T-cell (primary cell): Measurements from ENCODE around the gene SCARF1. TPM values are rescaled to one million over a fixed set of nuclear protein-coding genes. Genes with fewer than 3 reads are reported as not detected.

Source experiments
- ATAC-seq, 4 experiments: fragments of 200-7000 bp in 3 of 4; fragments of 150-1000 bp in 1 of 4; cut with Tn5 transposase; replicated peaks in 1 of 4; 1 replicate in 3 of 4; 2 replicates in 1 of 4; pipeline ENCODE4 v1.10.0; 2021; ENCODE audit warnings: moderate library complexity in 3 of 4, mild to moderate bottlenecking in 2 of 4, moderate number of reproducible peaks in 1 of 4
- CTCF ChIA-PET, 2 donors: fragments of 300-600 bp; sonication (Branson Sonifier 250); formaldehyde crosslinking; loops; one replicate each; lab custom pipeline; 2022; ENCODE audit warnings: antibody characterized with exemption in 2 of 2; lab: Charles Lee
- POLR2A ChIA-PET, 2 donors: fragments of 300-600 bp; sonication (Branson Sonifier 250); formaldehyde crosslinking; loops; one replicate each; lab custom pipeline; 2022; ENCODE audit warnings: antibody characterized with exemption in 2 of 2; lab: Charles Lee
- DNase-seq, 35 experiments: peaks; one replicate each; pipeline versions ENCODE4 v3.0.0 to v3.0.0-alpha.2; 2013 to 2023
- H3K27ac ChIP-seq: one replicate; pipeline ENCODE4 v1.5.1; 2013; ENCODE audit warnings: low read length
- H3K27me3 ChIP-seq, 2 experiments: replicated peaks in 1 of 2; 1 replicate in 1 of 2; 2 replicates in 1 of 2; pipeline versions ENCODE4 v1.6.1 to v1.7.0; 2013; ENCODE audit warnings: low read length in 1 of 2, mixed read lengths in 1 of 2; ENCODE audit not compliant: control insufficient read depth in 2 of 2, insufficient read depth in 2 of 2; ENCODE audit errors: extremely low read depth in 1 of 2
- H3K36me3 ChIP-seq, 2 donors: 1 replicate in 1 of 2; 2 replicates in 1 of 2; pipeline versions ENCODE4 v1.6.1 to v1.7.0; 2013; ENCODE audit warnings: low read length in 1 of 2; ENCODE audit not compliant: control insufficient read depth in 2 of 2, insufficient read depth in 1 of 2; ENCODE audit errors: extremely low read depth in 1 of 2
- H3K4me1 ChIP-seq, 2 experiments: 1 replicate in 1 of 2; 2 replicates in 1 of 2; pipeline versions ENCODE4 v1.6.1 to v1.7.0; 2013; ENCODE audit warnings: low read length in 2 of 2, mixed read lengths in 1 of 2; ENCODE audit not compliant: insufficient read depth in 2 of 2, control insufficient read depth in 1 of 2; ENCODE audit errors: extremely low read depth in 1 of 2
- H3K4me3 ChIP-seq, 2 donors: 1 replicate in 1 of 2; 2 replicates in 1 of 2; pipeline versions ENCODE4 v1.5.1 to v1.7.0; 2013; ENCODE audit warnings: mild to moderate bottlenecking in 2 of 2, low read length in 1 of 2, moderate library complexity in 1 of 2; ENCODE audit not compliant: control insufficient read depth in 1 of 2; ENCODE audit errors: extremely low read depth in 1 of 2
- H3K9me3 ChIP-seq: 2 replicates; pipeline ENCODE4 v1.7.0; 2013
- H3K27ac Mint-ChIP-seq, 2 donors: one replicate each; pipeline ENCODE4 v1.8.0; 2020 to 2021; ENCODE audit warnings: mild to moderate bottlenecking in 2 of 2, mixed read lengths in 2 of 2
- H3K27me3 Mint-ChIP-seq, 2 donors: one replicate each; pipeline ENCODE4 v1.8.0; 2021 to 2022; ENCODE audit warnings: mixed read lengths in 2 of 2
- H3K36me3 Mint-ChIP-seq: one replicate; pipeline ENCODE4 v1.8.0; 2021; ENCODE audit warnings: mixed read lengths
- H3K4me1 Mint-ChIP-seq, 3 donors: one replicate each; pipeline ENCODE4 v1.8.0; 2020 to 2022; ENCODE audit warnings: mixed read lengths in 3 of 3, mild to moderate bottlenecking in 1 of 3
- H3K4me3 Mint-ChIP-seq, 3 donors: one replicate each; pipeline ENCODE4 v1.8.0; 2020 to 2022; ENCODE audit warnings: mild to moderate bottlenecking in 3 of 3, mixed read lengths in 3 of 3, moderate library complexity in 3 of 3
- H3K9me3 Mint-ChIP-seq, 3 donors: one replicate each; pipeline ENCODE4 v1.8.0; 2020 to 2022; ENCODE audit warnings: mixed read lengths in 3 of 3
- WGBS: methylation state at CpG from one replicate; pipeline ENCODE4 v1.1.5; 2013; ENCODE audit warnings: missing lambda C conversion rate; ENCODE audit not compliant: insufficient coverage; 5-methylcytosine and 5-hydroxymethylcytosine counted together
- total RNA-seq, 35 experiments: library from RNA in 6 of 35; stranded (reverse) in 6 of 35; fragments of 120-200 nt in 1 of 35; gene quantifications; one replicate each; pipeline versions ENCODE4 v1.2.1 to v1.2.4 and lab custom pipeline; 2013 to 2026

Gene SCARF1
- total RNA-seq, 5 donors from 2014 or later (not counting 1 experiment from before 2014, with no cell fraction given): 0.83 to 2.0 (median 1.5) TPM

- WGBS: 89% methylated on average over 7 of the region's 8 CpGs
- Histone ChIP-seq H3K9me3 (no peaks in the 10 kb centered on the region), H3K4me3 (no peak overlapping the region), H3K4me1 (no peaks in the 10 kb centered on the region), H3K27ac (no peak overlapping the region), H3K27me3 (no peaks in the 10 kb centered on the region), H3K36me3 (peaks cover 0 to 2% of the 10 kb centered on the region in 2 donors)
- ChIA-PET CTCF (interaction anchor here in 1 of 2 donors (0.6 kb wide), 1 partner anchor 285 kb away, joined by 3 read pairs; no protein-coding TSS in a partner anchor), POLR2A (no interaction called here)
- H3K27ac Mint-ChIP-seq: no peak overlapping the region
- H3K9me3 Mint-ChIP-seq: peaks cover 0 to 4% (median 0%) of the 10 kb centered on the region in 3 donors
- no peaks in the 10 kb centered on the region for H3K27me3 Mint-ChIP-seq
- ATAC-seq: no peak
- H3K4me3 Mint-ChIP-seq: no peak overlapping the region
- DNase-seq: no peak
- no peaks in the 10 kb centered on the region for H3K4me1 Mint-ChIP-seq
- H3K36me3 Mint-ChIP-seq: peaks cover 3% of the 10 kb centered on the region
Measured at GRCh38 chr17:1598399-1599095, 47.0 kb downstream of the SCARF1 start.

GRCh38 chr17:1597861-1598342 lies 47.6 kb downstream of the SCARF1 start:
- Mint-ChIP-seq H3K27ac (no peak overlapping the region), H3K9me3 (peaks cover 0 to 4% (median 0%) of the 10 kb centered on the region in 3 donors), H3K4me3 (no peak overlapping the region), H3K27me3 (no peaks in the 10 kb centered on the region), H3K36me3 (peaks cover 3% of the 10 kb centered on the region), H3K4me1 (peaks cover 0 to 2% (median 2%) of the 10 kb centered on the region in 3 donors)
- no peak overlapping the region for H3K4me3 ChIP-seq
- peaks cover 0 to 2% of the 10 kb centered on the region in 2 donors for H3K36me3 ChIP-seq
- DNase-seq (no peak), ATAC-seq (no peak)
- WGBS: 93% methylated on average over 12 of the region's 14 CpGs
- H3K27ac ChIP-seq: no peak overlapping the region
- CTCF ChIA-PET: interaction anchor here in 1 of 2 donors (0.6 kb wide), 1 partner anchor 284 kb away, joined by 3 read pairs; no protein-coding TSS in a partner anchor
- H3K9me3 ChIP-seq: no peaks in the 10 kb centered on the region
- POLR2A ChIA-PET: no interaction called here
- H3K27me3 ChIP-seq: no peaks in the 10 kb centered on the region
- peaks cover 0 to 3% of the 10 kb centered on the region in 2 experiments for H3K4me1 ChIP-seq

- H3K9me3 ChIP-seq: no peaks in the 10 kb centered on the region
- no peak overlapping the region for H3K27ac ChIP-seq
- POLR2A ChIA-PET: no interaction called here
- peaks cover 0 to 5% of the 10 kb centered on the region in 2 experiments for H3K4me1 ChIP-seq
- H3K36me3 ChIP-seq: peaks cover 0 to under 1% of the 10 kb centered on the region in 2 donors
- Mint-ChIP-seq H3K27ac (no peak overlapping the region), H3K4me1 (peaks cover 0 to 5% (median 4%) of the 10 kb centered on the region in 3 donors), H3K27me3 (no peaks in the 10 kb centered on the region), H3K9me3 (no peaks in the 10 kb centered on the region), H3K4me3 (no peak overlapping the region), H3K36me3 (no peaks in the 10 kb centered on the region)
- CTCF ChIA-PET: no interaction called here
- no peak overlapping the region for H3K4me3 ChIP-seq
- DNase-seq: no peak
- no peaks in the 10 kb centered on the region for H3K27me3 ChIP-seq
- no peak for ATAC-seq
- 100% methylated on average over 1 of the region's 5 CpGs for WGBS
Measured at GRCh38 chr17:1593630-1593931, 52.0 kb downstream of the SCARF1 start.

- DNase-seq (peak in 8 of 35 experiments; percentile 6 to 51 (median 18)), ATAC-seq (peak in 3 of 4 experiments; percentile 29 to 66 (median 38))
- Histone ChIP-seq H3K4me1 (peaks cover 0 to 5% of the 10 kb centered on the region in 2 experiments), H3K27ac (no peak overlapping the region), H3K4me3 (no peak overlapping the region), H3K36me3 (no peaks in the 10 kb centered on the region), H3K27me3 (no peaks in the 10 kb centered on the region), H3K9me3 (no peaks in the 10 kb centered on the region)
- H3K27ac Mint-ChIP-seq: no peak overlapping the region
- no peaks in the 10 kb centered on the region for H3K36me3 Mint-ChIP-seq
- no peaks in the 10 kb centered on the region for H3K27me3 Mint-ChIP-seq
- no peak overlapping the region for H3K4me3 Mint-ChIP-seq
- WGBS: 47% methylated on average over 9 of the region's 25 CpGs
- POLR2A ChIA-PET: no interaction called here
- CTCF ChIA-PET: no interaction called here
- H3K4me1 Mint-ChIP-seq: peaks cover 0 to 5% (median 4%) of the 10 kb centered on the region in 3 donors
- no peaks in the 10 kb centered on the region for H3K9me3 Mint-ChIP-seq
Measured at GRCh38 chr17:1592751-1593629, 52.5 kb downstream of the SCARF1 start.

GRCh38 chr17:1591474-1592090 lies 54.0 kb downstream of the SCARF1 start:
- ATAC-seq: no peak
- POLR2A ChIA-PET: no interaction called here

More at GRCh38 chr17:1591474-1592090, 54.0 kb downstream of the SCARF1 start:
- CTCF ChIA-PET: no interaction called here
- Histone ChIP-seq H3K4me3 (no peak overlapping the region), H3K27ac (no peak overlapping the region), H3K4me1 (peaks cover 0 to 5% of the 10 kb centered on the region in 2 experiments), H3K27me3 (no peaks in the 10 kb centered on the region), H3K36me3 (peaks cover 0 to 3% of the 10 kb centered on the region in 2 donors), H3K9me3 (no peaks in the 10 kb centered on the region)
- Mint-ChIP-seq H3K27ac (no peak overlapping the region), H3K4me3 (no peak overlapping the region), H3K4me1 (peaks cover 0 to 5% (median 4%) of the 10 kb centered on the region in 3 donors), H3K9me3 (no peaks in the 10 kb centered on the region), H3K27me3 (no peaks in the 10 kb centered on the region), H3K36me3 (no peaks in the 10 kb centered on the region)
- no peak for DNase-seq
- WGBS: 90% methylated on average over 39 of the region's 40 CpGs
